ENCODE measurements around the gene INPP5J.

The INPP5J gene

DNA sequence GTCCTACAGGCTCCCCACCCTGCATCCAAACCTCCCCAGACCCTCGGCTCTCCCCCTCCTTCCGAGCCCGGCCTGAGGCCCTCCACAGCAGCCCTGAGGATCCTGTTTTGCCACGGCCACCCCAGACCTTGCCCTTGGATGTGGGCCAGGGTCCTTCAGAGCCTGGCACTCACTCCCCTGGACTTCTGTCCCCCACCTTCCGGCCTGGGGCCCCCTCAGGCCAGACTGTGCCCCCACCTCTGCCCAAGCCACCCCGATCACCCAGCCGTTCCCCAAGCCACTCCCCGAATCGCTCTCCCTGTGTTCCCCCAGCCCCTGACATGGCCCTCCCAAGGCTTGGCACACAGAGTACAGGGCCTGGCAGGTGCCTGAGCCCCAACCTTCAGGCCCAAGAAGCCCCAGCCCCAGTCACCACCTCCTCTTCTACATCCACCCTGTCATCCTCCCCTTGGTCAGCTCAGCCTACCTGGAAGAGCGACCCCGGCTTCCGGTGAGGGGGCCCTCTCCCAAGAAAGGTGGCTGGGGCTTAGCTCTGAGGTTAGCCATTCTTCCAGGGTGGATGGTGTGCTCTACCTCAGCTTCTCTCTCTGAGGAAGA lies 2.9 kb downstream of the INPP5J start:
- DNase-seq (ENCODE audit: low spot score) (no peak), FAIRE-seq (no peak)

DNA sequence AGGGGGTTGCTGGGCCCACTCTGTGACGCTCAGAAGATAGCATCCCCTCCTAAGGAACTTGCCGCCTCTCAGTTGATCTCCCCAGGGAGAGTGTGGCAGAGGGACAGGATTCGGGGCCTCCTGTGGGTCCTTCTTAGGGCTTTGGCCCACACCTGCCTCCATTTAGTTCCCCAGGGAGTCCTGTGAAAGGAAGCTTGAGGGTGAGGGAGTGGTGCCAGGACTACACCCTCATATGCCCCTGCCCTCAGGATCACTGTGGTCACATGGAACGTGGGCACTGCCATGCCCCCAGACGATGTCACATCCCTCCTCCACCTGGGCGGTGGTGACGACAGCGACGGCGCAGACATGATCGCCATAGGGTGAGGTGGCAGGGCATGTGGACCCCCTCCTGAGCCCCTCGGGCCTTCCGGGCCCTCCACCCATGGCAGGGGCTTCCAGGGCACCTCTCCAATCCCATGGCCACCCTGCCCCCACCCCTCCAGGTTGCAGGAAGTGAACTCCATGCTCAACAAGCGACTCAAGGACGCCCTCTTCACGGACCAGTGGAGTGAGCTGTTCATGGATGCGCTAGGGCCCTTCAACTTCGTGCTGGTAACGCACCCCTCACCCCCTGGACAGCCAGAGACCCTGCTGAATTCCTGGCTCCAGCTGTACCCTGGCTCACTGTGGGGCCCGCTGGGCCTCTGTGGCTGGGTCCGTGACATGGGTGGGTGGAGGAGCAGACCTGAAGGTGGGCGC lies 3.5 kb downstream of the INPP5J start:
- DNase-seq (ENCODE audit: low spot score) (no peak), FAIRE-seq (no peak)

DNA sequence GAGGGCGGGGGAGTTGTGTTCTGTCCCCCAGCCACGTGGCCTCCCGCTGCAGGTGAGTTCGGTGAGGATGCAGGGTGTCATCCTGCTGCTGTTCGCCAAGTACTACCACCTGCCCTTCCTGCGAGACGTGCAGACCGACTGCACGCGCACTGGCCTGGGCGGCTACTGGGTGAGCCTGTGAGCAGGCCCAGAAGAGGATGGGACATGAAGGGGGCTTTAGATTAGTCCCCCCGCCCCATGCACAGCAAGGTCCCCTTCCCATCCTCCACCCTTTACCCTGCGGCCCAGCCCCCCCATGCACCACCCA lies 4.1 kb downstream of the INPP5J start:
- DNase-seq (ENCODE audit: low spot score) (no peak), FAIRE-seq (no peak)

DNA sequence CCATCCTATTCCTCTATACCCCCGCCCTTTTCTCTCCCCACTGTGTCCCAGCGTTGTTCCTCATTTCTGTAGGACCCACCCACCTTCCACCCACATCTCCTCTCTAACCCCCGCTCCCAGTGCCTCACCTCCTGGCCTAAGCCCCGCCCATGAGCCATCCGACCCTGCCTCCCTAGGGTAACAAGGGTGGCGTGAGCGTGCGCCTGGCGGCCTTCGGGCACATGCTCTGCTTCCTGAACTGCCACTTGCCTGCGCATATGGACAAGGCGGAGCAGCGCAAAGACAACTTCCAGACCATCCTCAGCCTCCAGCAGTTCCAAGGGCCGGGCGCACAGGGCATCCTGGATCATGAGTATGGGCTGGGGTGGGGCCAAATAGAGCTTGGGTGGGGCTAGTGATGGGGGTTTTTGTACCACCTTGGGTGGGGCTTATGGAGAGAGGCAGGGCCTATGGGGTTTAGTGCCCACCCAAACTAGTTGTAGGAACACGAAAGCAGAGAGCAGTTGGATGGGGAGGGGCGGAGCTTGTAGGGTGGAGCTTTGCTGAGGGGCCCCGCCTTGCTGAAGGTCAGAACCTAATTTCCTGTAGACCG lies 4.5 kb downstream of the INPP5J start:
- no peak for DNase-seq (ENCODE audit: low spot score)
- no peak for FAIRE-seq

DNA sequence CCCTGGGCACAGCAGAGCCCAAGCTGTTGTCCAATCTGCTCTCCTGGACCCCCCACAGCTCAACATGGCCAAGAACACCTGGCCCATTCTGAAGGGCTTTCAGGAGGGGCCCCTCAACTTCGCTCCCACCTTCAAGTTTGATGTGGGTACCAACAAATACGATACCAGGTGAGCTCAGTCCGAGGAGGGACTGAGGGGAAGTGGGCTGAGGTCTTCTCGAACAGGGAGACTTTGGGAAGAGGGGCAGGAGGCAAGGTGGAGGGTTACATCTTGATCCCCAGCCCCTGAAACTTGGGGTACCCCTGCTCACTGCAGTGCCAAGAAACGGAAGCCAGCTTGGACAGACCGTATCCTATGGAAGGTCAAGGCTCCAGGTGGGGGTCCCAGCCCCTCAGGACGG lies 5.4 kb downstream of the INPP5J start:
- FAIRE-seq, result no peak

DNA sequence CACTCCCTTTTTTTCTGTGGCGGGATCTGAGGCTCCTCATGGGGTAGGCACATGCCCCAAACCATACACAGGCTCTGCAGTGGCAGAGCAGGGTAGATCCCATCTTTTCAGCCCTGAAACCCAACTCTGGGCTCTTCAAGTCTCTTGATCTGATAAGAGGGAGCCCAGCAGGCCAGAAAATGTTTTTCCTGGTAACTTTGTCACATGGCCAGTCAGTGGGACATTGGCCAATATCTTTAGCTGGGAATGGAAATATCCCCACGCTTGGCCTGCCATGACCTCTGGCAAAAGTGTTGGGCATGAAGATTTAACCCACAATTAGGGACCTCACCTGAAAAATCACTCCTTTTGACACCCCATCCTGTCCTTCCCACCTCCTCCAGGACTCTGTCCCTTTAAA lies 8.1 kb downstream of the INPP5J start:
- DNase-seq (ENCODE audit: low spot score) (no peak), FAIRE-seq (no peak)

More for the DNA sequence above, 5.4 kb downstream of the INPP5J start:
- no peak for DNase-seq (ENCODE audit: low spot score)

DNA sequence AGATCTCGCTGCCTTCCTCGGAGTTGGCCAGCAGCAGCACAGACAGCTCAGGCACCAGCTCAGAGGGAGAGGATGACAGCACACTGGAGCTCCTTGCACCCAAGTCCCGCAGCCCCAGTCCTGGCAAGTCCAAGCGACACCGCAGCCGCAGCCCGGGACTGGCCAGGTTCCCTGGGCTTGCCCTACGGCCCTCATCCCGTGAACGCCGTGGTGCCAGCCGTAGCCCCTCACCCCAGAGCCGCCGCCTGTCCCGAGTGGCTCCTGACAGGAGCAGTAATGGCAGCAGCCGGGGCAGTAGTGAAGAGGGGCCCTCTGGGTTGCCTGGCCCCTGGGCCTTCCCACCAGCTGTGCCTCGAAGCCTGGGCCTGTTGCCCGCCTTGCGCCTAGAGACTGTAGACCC lies 11.1 kb downstream of the INPP5J start:
- DNase-seq (ENCODE audit: low spot score) (no peak), FAIRE-seq (no peak)

DNA sequence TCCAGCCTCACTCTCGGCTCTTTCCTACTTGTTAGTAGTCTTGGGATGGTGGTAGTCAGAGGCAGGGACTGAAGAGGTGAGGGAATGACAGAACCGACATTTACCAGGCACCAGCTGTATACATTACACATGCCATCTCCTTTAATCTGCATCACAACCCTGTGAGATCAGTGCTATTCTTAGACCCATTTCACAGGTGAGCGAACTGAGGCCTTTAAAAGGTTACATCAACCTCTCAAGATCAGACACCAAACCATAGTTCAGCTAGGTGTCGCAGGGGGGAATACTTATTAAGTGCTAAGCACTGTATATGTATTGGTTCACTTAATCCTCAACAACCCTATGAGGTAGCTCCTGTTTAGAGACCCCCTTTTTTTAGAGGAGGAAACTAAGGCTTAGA lies 11.9 kb downstream of the INPP5J start:
- DNase-seq (ENCODE audit: low spot score) (no peak), FAIRE-seq (no peak)

DNA sequence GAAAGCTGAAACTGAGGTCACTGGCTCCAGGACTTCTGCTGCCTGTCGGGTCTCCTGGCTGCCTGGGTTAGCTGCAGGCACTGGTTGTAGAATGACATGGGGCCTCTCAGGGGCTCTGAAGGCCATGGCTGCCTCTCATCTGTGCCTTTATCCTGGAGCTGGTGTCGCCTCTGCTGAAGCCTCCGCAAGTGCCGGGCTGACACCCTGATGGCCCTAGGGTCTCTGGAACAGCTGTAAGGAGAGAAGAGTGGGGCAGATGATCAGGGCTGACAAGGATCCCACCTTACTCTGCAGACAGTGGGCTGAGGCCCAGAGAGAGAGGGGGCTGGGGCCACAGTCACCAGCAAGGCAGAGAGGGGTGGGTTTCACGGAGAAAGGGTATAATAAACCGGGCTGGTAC lies 12.9 kb downstream of the INPP5J start:
- FAIRE-seq (no peak), DNase-seq (ENCODE audit: low spot score) (no peak)

DNA sequence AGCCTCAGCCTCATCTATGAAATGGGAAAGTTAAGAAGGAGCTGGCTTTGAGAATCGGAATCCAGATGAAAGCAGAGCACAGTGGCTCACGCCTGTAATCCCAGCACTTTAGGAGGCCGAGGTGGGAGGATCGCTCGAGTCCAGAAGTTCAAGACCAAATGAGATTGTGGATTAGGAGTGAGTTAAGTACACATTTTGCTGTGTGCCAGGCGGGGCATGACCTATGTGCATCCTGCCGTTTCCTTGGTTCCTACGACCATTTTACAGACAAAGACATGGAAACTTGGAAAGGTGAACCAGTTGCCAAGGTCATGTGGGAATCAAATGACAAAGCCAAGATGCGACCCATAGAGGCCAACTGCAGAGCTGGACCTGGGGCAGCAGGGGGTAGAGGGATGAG lies 13.4 kb downstream of the INPP5J start:
- DNase-seq (ENCODE audit: low spot score) (no peak), FAIRE-seq (no peak)

DNA sequence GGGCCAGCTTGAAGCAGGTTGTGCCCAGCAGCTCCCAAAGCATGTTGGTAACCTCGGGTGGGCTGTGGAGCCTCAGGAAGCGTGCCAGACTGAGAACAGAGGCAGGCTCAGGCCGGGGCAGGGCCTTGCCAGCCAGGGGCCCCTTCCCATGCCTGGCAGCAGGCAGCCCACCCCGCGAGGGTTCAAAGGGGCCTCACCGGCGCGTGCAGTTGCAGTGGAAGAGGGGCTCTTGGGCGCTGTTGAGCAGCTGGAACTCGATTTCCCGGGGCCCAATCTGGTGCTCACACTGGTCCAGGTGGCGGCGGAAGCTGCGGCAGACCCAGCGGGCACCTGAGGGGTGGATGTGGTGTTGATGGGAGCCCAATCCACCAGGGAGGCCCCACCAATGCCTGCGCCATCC lies 13.9 kb downstream of the INPP5J start:
- FAIRE-seq (no peak), DNase-seq (ENCODE audit: low spot score) (no peak)

DNA sequence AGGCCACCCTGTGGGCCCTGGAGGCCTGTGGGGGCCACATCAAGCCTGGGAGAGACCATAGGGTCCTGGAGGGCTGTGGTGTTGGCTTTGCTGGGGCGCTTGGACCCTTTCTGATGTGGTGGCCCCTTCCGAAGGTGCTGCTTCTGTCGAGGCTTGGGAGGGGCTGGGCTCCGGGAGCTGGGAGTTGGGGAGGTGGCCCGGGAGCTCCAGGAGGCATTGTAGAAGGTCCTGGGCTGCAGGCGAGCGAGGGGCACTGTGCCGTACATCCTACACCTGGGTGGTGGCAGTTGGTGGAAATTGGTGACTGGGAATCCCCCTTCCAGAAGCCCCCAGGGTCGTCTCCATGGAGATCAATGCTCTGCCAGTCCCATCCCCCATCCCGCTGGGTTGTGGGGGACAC lies 15.0 kb downstream of the INPP5J start:
- DNase-seq (ENCODE audit: low spot score) (no peak), FAIRE-seq (no peak)

DNA sequence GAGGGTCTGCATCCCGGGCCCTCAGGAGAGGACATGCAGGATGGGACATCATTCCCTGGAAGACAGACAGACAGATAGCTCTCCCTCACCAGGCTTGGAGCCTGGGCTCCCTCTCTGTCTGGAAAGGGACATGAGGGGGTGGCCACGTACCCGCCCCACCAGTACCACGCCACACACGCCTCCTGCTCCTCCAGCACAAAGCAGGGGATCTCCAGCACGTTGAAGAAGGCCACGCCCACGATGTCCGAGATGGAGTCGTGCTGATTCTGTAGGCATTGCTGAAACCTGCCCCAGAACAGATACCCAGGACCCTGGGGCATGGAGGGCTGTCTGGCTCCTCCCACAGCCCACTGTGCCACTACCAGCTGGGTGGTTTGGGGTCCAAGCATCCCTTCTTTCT lies 15.4 kb downstream of the INPP5J start:
- no peak for FAIRE-seq

DNA sequence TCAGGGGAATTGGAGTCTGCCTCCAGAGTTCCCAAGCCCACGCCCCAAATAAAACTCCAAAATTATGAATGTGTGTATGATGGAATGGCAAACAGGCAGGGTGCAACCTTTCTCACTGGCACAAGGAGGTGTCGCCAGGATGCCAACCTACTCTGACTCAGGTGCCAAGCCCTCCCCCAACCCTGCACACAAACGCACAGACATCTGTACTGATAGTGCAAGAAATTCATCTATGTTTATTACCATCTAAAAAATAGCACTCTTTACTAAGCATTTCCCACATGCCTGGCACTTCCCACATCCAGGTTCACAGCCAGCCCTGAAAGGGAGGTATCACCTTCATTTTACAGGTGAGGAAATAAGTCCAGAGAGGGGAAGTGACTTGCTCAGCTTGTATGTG lies 16.3 kb downstream of the INPP5J start:
- FAIRE-seq, result no peak
- DNase-seq (ENCODE audit: low spot score), result no peak

More for the DNA sequence above, 15.4 kb downstream of the INPP5J start:
- no peak for DNase-seq (ENCODE audit: low spot score)

DNA sequence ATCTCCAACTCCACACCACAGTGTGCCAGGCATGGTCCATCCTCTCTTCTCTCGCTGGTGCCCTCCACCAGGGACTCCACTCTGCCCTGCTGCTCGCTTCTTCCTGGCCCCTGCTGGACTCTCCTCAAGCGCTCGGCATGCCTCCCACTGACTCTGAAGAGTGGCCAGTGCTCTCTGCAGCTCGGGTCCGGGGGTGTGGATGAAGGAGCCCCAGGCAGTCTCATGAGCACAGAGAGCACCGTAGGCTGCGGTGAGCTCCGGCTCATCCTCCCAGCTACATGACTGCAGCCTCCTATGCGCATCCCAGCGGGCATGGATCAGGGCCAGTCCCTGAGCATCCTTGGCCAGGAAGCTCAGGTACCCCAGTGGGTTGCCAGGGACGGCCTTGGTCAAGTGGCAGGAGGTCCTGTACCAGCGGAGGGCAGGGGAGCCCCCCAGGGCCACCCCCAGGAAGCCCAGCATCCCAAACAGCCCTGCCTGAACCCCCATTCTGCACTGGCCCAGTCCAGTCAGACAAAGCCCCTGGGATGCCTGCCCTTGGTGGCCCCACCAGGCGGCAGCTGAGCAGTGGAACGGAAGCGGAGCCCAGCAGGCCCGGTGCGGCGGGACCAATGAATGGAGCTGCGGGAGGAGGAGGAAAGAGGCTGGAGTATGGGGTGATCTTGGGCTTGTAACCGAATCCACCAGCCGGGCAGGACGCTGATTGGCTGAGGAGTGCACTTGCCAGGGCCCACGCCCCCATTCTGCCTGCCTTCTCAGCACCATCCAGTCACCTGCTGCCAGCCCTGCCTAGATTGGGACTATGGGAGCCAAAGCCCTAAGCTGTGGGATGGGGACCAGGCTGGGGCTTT lies 17.3 kb downstream of the INPP5J start, which contains the start of gene PLA2G3:
PLA2G3 (minus strand) TSS at position 643 of the 851 bp plus-strand sequence; CDS start at position 489, 154 bp downstream.
- DNase-seq (ENCODE audit: low spot score) (no peak), FAIRE-seq (no peak)

DNA sequence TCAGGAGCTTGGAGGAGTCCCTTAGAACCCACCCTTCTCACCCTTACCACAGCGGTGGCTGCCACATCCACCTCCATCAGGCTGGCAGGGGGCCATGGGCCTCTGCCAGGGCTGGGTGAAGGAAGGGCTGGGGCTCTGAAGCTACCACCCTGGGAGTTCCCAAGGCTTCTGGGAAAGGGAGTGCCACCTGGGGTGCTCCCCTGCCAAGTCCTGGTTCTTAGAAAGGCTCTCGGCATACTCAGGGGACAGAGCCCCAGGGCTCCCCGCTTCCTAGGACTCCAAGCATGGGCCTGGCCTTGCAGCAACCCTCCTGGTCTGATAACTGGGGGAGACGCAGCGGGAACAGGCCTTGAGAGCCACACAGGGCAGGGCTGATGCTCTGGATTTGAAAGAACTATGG lies 18.0 kb downstream of the INPP5J start:
- no peak for FAIRE-seq
- DNase-seq (ENCODE audit: low spot score), result no peak

DNA sequence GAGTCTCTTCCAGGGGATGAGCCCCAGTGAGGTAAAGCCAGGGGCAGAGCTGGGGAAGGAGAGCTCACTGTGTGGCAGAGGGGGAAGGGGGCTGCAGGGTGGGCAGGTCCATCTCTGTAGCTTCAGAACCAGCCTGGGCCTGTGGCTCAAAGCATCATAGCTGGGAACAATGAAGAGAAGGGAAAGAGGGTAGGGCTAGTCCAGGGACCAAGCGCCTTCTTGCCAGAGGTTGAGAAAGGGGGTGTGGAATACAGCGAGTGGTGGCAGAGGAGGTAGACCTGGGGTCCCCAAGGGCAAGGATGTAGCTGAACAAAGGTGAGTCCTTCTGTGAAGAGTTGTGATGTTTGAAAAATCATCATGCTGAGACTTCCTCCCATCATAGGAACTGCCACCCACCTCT lies 18.8 kb downstream of the INPP5J start:
- DNase-seq (ENCODE audit: low spot score), result no peak
- no peak for FAIRE-seq

DNA sequence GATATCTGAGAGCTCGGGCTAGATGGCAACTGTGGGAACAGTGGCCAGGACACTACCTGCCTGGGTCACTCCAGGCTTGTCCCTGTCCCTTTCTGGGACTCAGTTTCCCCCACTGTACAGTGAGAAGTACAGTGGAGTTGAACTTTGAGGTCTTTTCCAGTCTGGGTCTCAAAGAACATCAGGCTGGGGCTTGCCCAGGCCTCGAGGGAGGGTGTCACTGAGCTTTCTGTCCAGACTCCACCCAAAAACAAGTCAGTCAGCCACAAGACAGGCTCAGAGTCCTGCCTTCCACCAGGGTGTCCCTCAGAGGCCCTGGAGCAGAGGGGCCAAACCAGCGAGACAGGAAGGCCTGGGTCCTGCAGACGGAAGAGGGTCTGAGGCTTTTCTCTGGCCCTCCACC lies 19.5 kb downstream of the INPP5J start:
- FAIRE-seq, result no peak
- DNase-seq (ENCODE audit: low spot score), result no peak

DNA sequence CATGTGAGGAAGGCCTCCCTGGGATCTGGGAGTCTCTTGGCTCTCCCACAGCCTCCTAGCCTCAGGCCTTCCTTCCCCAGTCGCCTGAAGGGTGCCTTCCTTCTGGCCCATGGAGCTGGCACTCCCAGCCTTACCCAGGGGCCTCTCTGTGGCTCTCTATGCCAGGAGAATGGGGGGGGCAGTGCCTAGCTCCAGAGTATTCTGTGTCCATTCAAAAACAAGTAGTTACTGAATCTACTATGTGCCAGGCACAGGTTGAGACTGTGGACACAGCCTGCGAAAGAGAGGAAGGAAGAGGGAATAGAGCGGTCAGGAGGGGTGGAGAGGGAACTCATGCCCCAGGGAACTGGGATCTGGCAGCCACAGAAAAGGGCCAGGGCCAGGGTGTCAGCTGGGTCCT lies 20.3 kb downstream of the INPP5J start:
- FAIRE-seq (no peak), DNase-seq (ENCODE audit: low spot score) (no peak)

DNA sequence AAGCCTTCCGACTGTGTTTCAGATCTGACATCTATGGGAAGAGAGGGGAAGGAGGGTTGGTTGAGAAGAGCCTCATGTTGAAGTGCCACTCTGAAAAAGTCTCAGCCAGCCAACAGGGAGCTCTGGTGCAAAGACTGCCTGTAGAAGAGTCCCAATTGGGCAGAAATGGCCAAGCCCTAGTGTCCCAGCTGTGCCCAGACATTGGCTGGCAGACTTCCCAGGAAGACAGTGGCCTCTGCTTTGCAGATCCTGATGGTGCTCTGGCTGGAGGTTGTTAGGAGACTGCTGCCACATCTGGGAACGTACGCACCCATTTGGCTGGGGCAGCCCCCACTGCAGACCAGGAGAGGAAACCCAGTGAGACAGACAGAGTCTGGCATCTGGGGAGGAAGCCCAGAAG lies 20.8 kb downstream of the INPP5J start:
- FAIRE-seq (no peak), DNase-seq (ENCODE audit: low spot score) (no peak)

DNA sequence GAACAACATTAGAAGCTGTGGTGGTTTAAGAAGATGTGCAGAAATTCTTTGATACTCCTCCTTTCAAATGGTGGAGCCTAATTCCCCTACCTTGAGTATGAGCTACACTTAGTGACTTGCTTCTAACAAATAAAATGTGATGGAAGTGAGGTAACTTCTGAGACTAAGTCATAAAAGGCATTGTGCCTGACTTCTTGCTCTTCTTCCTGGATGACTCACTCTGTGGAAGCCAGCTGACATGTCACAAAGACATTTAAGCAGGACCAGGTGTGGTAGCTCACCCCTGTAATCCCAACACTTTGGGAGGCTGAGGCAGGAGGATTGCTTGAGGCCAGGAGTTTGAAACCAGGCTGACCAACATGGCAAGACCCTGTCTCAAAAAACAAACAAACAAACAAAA lies 21.5 kb downstream of the INPP5J start:
- FAIRE-seq (no peak), DNase-seq (ENCODE audit: low spot score) (peak; percentile 42)

DNA sequence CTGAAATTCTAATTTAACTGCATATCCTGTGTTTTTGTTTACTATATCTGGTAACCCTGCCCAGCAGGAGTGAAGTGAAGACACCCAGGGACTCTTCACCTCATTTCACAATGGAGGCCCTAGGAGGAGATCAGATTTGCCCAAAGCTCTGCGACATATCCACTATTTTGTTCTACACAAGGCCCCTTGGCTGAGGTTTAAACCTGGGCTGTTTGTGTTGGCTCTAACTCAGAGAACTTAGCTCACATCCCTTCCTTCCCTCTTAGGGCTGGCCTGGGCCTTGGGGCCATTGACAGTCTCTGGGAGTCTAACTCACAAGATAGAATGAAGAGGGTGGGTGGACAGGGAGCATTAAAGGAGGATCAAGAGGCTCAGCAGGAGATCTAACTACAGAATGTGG lies 25.7 kb downstream of the INPP5J start:
- no peak for FAIRE-seq

More for the DNA sequence above, 25.7 kb downstream of the INPP5J start:
- DNase-seq (ENCODE audit: low spot score), result no peak
